PC-9 (cell line): Measurements from ENCODE around the gene CALN1. TPM values are rescaled to one million over a fixed set of nuclear protein-coding genes. Genes with fewer than 3 reads are reported as not detected.

ENCODE experiments used
- BruUV-seq: library from RNA; stranded (reverse); fragments of 400-500 nt; replicated peaks from 2 replicates; lab custom pipeline; 2021; lab: Mats Ljungman, UMichigan
- CTCF ChIA-PET: fragments of 300-600 bp; sonication (Branson Sonifier 250); formaldehyde crosslinking; loops from one replicate; lab custom pipeline; 2022; ENCODE audit warnings: antibody characterized with exemption; lab: Charles Lee
- POLR2A ChIA-PET: fragments of 300-600 bp; sonication (Branson Sonifier 250); formaldehyde crosslinking; loops from one replicate; lab custom pipeline; 2022; ENCODE audit warnings: antibody characterized with exemption; ENCODE audit not compliant: unreplicated experiment; lab: Charles Lee
- DNase-seq, 2 experiments: peaks; one replicate each; pipeline versions ENCODE4 v3.0.0 to v3.0.0-alpha.2; 2015 to 2022; ENCODE audit warnings: mixed read lengths in 1 of 2
- H2AFZ ChIP-seq: fragments of 200-600 bp; sonication (generic); 2 replicates; pipeline ENCODE4 v1.8.1; 2017; ENCODE audit warnings: antibody characterized with exemption
- H3F3A ChIP-seq: fragments of 200-600 bp; sonication (generic); 2 replicates; pipeline ENCODE4 v1.8.1; 2017; ENCODE audit warnings: antibody characterized with exemption, mild to moderate bottlenecking, low read depth; ENCODE audit not compliant: insufficient read depth
- H3K27ac ChIP-seq: fragments of 200-600 bp; sonication (generic); 2 replicates; pipeline ENCODE4 v1.6.1; 2016; ENCODE audit warnings: mixed run types
- H3K27me3 ChIP-seq: fragments of 200-600 bp; sonication (generic); 2 replicates; pipeline ENCODE4 v1.6.1; 2016; ENCODE audit warnings: low read depth, mixed run types; ENCODE audit not compliant: insufficient read depth
- H3K36me3 ChIP-seq: fragments of 200-600 bp; sonication (generic); 2 replicates; pipeline ENCODE4 v1.6.1; 2016; ENCODE audit warnings: low read depth, mixed run types
- H3K4me1 ChIP-seq: fragments of 200-600 bp; sonication (generic); replicated peaks from 2 replicates; pipeline ENCODE4 v1.6.1; 2016; ENCODE audit warnings: mixed run types; ENCODE audit not compliant: insufficient read depth
- H3K4me2 ChIP-seq: fragments of 200-600 bp; sonication (generic); 2 replicates; pipeline ENCODE4 v1.6.1; 2017; ENCODE audit warnings: mixed run types
- H3K4me3 ChIP-seq: fragments of 200-600 bp; sonication (generic); 2 replicates; pipeline ENCODE4 v1.6.1; 2016; ENCODE audit warnings: mixed run types
- H3K79me2 ChIP-seq: fragments of 200-600 bp; sonication (generic); 2 replicates; pipeline ENCODE4 v1.6.1; 2017; ENCODE audit warnings: low read depth, mixed run types
- H3K9me2 ChIP-seq: fragments of 200-600 bp; sonication (generic); 2 replicates; pipeline ENCODE4 v1.8.1; 2017; ENCODE audit warnings: mild to moderate bottlenecking; ENCODE audit not compliant: insufficient read depth
- H3K9me3 ChIP-seq: fragments of 200-600 bp; sonication (generic); 2 replicates; pipeline ENCODE4 v1.8.1; 2016; ENCODE audit warnings: low read depth; ENCODE audit not compliant: insufficient read depth
- H4K20me1 ChIP-seq: fragments of 200-600 bp; sonication (generic); 2 replicates; pipeline ENCODE4 v1.8.1; 2017; ENCODE audit not compliant: insufficient read depth
- CTCF ChIP-seq: fragments of 200-600 bp; sonication (generic); conservative IDR thresholded peaks from 2 replicates; pipeline ENCODE4 v1.6.1; 2017; ENCODE audit warnings: mixed run types, antibody characterized with exemption, mild to moderate bottlenecking, moderate library complexity
- EZH2 ChIP-seq: fragments of 200-600 bp; sonication (generic); IDR thresholded peaks from 2 replicates; pipeline ENCODE4 v1.8.0; 2017; ENCODE audit warnings: antibody characterized with exemption, low read depth
- intact Hi-C: fragments of 100-400 bp; cut with micrococcal nuclease; formaldehyde crosslinking; loops from one replicate; pipeline ENCODE4 v1.10.0; 2022; ENCODE audit not compliant: unreplicated experiment
- total RNA-seq: library from RNA; stranded (reverse); gene quantifications from 2 replicates; pipeline ENCODE4 v1.2.3, GENCODE V29; 2021

The CALN1 gene
- total RNA-seq, 1 experiment from 2014 or later, result not detected

- H3K9me3 ChIP-seq, result no peaks in the 10 kb centered on the region
- intact Hi-C loops, result no loop called here
- H4K20me1 ChIP-seq, result no peaks in the 10 kb centered on the region
- no peaks in the 10 kb centered on the region for H3K36me3 ChIP-seq
- H3K27ac ChIP-seq, result no peak overlapping the region
- no peak overlapping the region for H2AFZ ChIP-seq
- H3K4me3 ChIP-seq, result no peak overlapping the region
- H3K79me2 ChIP-seq, result no peaks in the 10 kb centered on the region
- no peaks in the 10 kb centered on the region for H3K27me3 ChIP-seq
- H3F3A ChIP-seq, result no peaks in the 10 kb centered on the region
- no peak for DNase-seq
- H3K4me1 ChIP-seq, result no peaks in the 10 kb centered on the region
- H3K4me2 ChIP-seq, result no peak overlapping the region
- H3K9me2 ChIP-seq, result no peaks in the 10 kb centered on the region
- ChIA-PET POLR2A (no interaction called here), CTCF (no interaction called here)
- TF ChIP-seq EZH2 (no peak), CTCF (no peak)
- BruUV-seq, result no TSS peak
Measured at GRCh38 chr7:72286519-72286918, 125.6 kb downstream of the CALN1 start.

GRCh38 chr7:72283309-72283708 is 128.8 kb downstream of the CALN1 start:
- Histone ChIP-seq H3K9me3 (no peaks in the 10 kb centered on the region), H3K36me3 (no peaks in the 10 kb centered on the region), H3K4me1 (no peaks in the 10 kb centered on the region), H3F3A (no peaks in the 10 kb centered on the region), H3K27me3 (peaks cover 3% of the 10 kb centered on the region; the same call in 1 of the 2 replicates), H3K79me2 (no peaks in the 10 kb centered on the region), H2AFZ (no peak overlapping the region), H3K27ac (no peak overlapping the region), H3K4me2 (no peak overlapping the region), H3K4me3 (no peak overlapping the region), H3K9me2 (no peaks in the 10 kb centered on the region), H4K20me1 (no peaks in the 10 kb centered on the region)
- ChIA-PET POLR2A (no interaction called here), CTCF (no interaction called here)
- TF ChIP-seq EZH2 (no peak), CTCF (no peak)
- no TSS peak for BruUV-seq
- intact Hi-C loops, result no loop called here
- no peak for DNase-seq

DNA sequence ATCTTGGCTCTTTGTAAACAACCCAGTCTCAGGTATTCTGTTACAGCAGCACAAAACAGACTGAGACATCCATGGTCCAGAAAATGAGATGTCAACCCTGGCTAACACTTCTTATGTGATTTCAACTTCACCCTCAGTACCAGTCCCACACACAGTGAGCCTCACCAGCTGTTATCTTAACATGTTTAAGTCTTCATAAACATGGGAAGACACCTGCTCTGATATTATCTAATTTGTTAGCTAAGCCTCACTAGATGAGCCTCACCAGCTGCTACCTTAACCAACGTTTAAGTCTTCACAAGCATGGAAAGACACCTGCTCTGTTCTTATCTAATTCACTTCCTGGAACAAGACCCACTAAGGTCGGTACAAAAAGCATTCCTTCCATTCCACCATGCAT is 130.8 kb downstream of the CALN1 start:
- CTCF ChIA-PET, result no interaction called here
- BruUV-seq, result no TSS peak
- intact Hi-C loops, result no loop called here
- H3K79me2 ChIP-seq, result no peaks in the 10 kb centered on the region
- no peaks in the 10 kb centered on the region for H3K9me3 ChIP-seq
- no peaks in the 10 kb centered on the region for H4K20me1 ChIP-seq
- no peak overlapping the region for H2AFZ ChIP-seq
- POLR2A ChIA-PET, result no interaction called here
- H3K4me3 ChIP-seq, result no peak overlapping the region
- H3K27me3 ChIP-seq, result peaks cover 3% of the 10 kb centered on the region; the same call in 1 of the 2 replicates
- H3K4me2 ChIP-seq, result no peak overlapping the region
- H3F3A ChIP-seq, result no peaks in the 10 kb centered on the region
- no peaks in the 10 kb centered on the region for H3K36me3 ChIP-seq
- DNase-seq, result no peak
- no peaks in the 10 kb centered on the region for H3K4me1 ChIP-seq
- no peaks in the 10 kb centered on the region for H3K9me2 ChIP-seq
- TF ChIP-seq EZH2 (no peak), CTCF (no peak)
- H3K27ac ChIP-seq, result no peak overlapping the region
